ENCODE results near the gene EMX1. TPM values are rescaled to one million over a fixed set of nuclear protein-coding genes. Genes with fewer than 3 reads are reported as not detected.

EMX1 gene
- total and polyA plus RNA-seq, 4 experiments from 2014 or later: not detected

GRCh38 chr2:72956050-72956395 is 38.7 kb downstream of the EMX1 start:
- no peaks in the 10 kb centered on the region for H3K9me3 Mint-ChIP-seq
- H3K4me3 Mint-ChIP-seq: no peak overlapping the region
- no peak for DNase-seq
- ChIA-PET CTCF (ENCODE audit: partially characterized antibody) (interaction anchor here (1.5 kb wide), 1 partner anchor 38 kb away, joined by 3 read pairs; no protein-coding TSS in a partner anchor), POLR2A (ENCODE audit: partially characterized antibody) (no interaction called here)
- H3K27me3 Mint-ChIP-seq: no peaks in the 10 kb centered on the region
- H3K36me3 Mint-ChIP-seq: no peaks in the 10 kb centered on the region
- Histone ChIP-seq H3K36me3 (ENCODE audit: insufficient read depth, low read length) (no peaks in the 10 kb centered on the region), H3K4me1 (ENCODE audit: insufficient read depth, low read length) (peaks cover 17% of the 10 kb centered on the region), H3K4me3 (ENCODE audit: low read length in 2 of 2) (no peak overlapping the region), H3K27ac (ENCODE audit: low read depth, low read length) (no peak overlapping the region), H3K27me3 (ENCODE audit: insufficient read depth, low read length) (no peaks in the 10 kb centered on the region), H3K9me3 (ENCODE audit: control insufficient read depth in 1 of 2, low read length in 2 of 2) (no peaks in the 10 kb centered on the region)
- intact Hi-C loops (cut with micrococcal nuclease): no loop called here
- H3K27ac Mint-ChIP-seq: peak overlapping the region in 2 of 7 donors; percentile 16 to 35
- peaks cover 11 to 31% (median 20%) of the 10 kb centered on the region in 4 donors for H3K4me1 Mint-ChIP-seq

- Mint-ChIP-seq H3K36me3 (no peaks in the 10 kb centered on the region), H3K4me3 (peak overlapping the region in 1 of 8 donors; percentile 63), H3K4me1 (peaks cover 11 to 31% (median 20%) of the 10 kb centered on the region in 4 donors), H3K27ac (peak overlapping the region in 2 of 7 donors; percentile 24 to 48), H3K9me3 (no peaks in the 10 kb centered on the region), H3K27me3 (no peaks in the 10 kb centered on the region)
- Histone ChIP-seq H3K36me3 (ENCODE audit: insufficient read depth, low read length) (no peaks in the 10 kb centered on the region), H3K27ac (ENCODE audit: low read depth, low read length) (no peak overlapping the region), H3K4me3 (ENCODE audit: low read length in 2 of 2) (no peak overlapping the region), H3K9me3 (ENCODE audit: control insufficient read depth in 1 of 2, low read length in 2 of 2) (no peaks in the 10 kb centered on the region), H3K27me3 (ENCODE audit: insufficient read depth, low read length) (no peaks in the 10 kb centered on the region), H3K4me1 (ENCODE audit: insufficient read depth, low read length) (peaks cover 17% of the 10 kb centered on the region)
- no peak for DNase-seq
- intact Hi-C loops (cut with micrococcal nuclease): no loop called here
- ChIA-PET CTCF (ENCODE audit: partially characterized antibody) (interaction anchor here (1.5 kb wide), 2 partner anchors 17 to 37 kb away, joined by 3 read pairs; no protein-coding TSS in a partner anchor), POLR2A (ENCODE audit: partially characterized antibody) (no interaction called here)
Observed at GRCh38 chr2:72956936-72957335, 39.6 kb downstream of the EMX1 start.

- Mint-ChIP-seq H3K4me1 (peaks cover 6 to 23% (median 13%) of the 10 kb centered on the region in 4 donors), H3K27me3 (no peaks in the 10 kb centered on the region), H3K36me3 (no peaks in the 10 kb centered on the region), H3K27ac (no peak overlapping the region), H3K4me3 (no peak overlapping the region), H3K9me3 (no peaks in the 10 kb centered on the region)
- intact Hi-C loops (cut with micrococcal nuclease): no loop called here
- Histone ChIP-seq H3K27ac (ENCODE audit: low read depth, low read length) (no peak overlapping the region), H3K4me1 (ENCODE audit: insufficient read depth, low read length) (peaks cover 12% of the 10 kb centered on the region), H3K9me3 (ENCODE audit: control insufficient read depth in 1 of 2, low read length in 2 of 2) (no peaks in the 10 kb centered on the region), H3K4me3 (ENCODE audit: low read length in 2 of 2) (no peak overlapping the region), H3K36me3 (ENCODE audit: insufficient read depth, low read length) (no peaks in the 10 kb centered on the region), H3K27me3 (ENCODE audit: insufficient read depth, low read length) (no peaks in the 10 kb centered on the region)
- no peak for DNase-seq
- POLR2A ChIA-PET (ENCODE audit: partially characterized antibody): no interaction called here
- CTCF ChIA-PET (ENCODE audit: partially characterized antibody): no interaction called here
Observed at GRCh38 chr2:72958542-72959385, 41.4 kb downstream of the EMX1 start.

- peaks cover 4% of the 10 kb centered on the region for H3K4me1 ChIP-seq (ENCODE audit: insufficient read depth, low read length)
- no peak for DNase-seq
- Mint-ChIP-seq H3K4me1 (peaks cover 2 to 15% (median 6%) of the 10 kb centered on the region in 4 donors), H3K27me3 (no peaks in the 10 kb centered on the region), H3K27ac (peak overlapping the region in 1 of 7 donors; percentile 25), H3K9me3 (no peaks in the 10 kb centered on the region), H3K36me3 (no peaks in the 10 kb centered on the region), H3K4me3 (no peak overlapping the region)
- POLR2A ChIA-PET (ENCODE audit: partially characterized antibody): no interaction called here
- no peaks in the 10 kb centered on the region for H3K27me3 ChIP-seq (ENCODE audit: insufficient read depth, low read length)
- intact Hi-C loops (cut with micrococcal nuclease): no loop called here
- H3K4me3 ChIP-seq (ENCODE audit: low read length in 2 of 2): no peak overlapping the region
- H3K27ac ChIP-seq (ENCODE audit: low read depth, low read length): no peak overlapping the region
- no peaks in the 10 kb centered on the region for H3K9me3 ChIP-seq (ENCODE audit: control insufficient read depth in 1 of 2, low read length in 2 of 2)
- no peaks in the 10 kb centered on the region for H3K36me3 ChIP-seq (ENCODE audit: insufficient read depth, low read length)
- CTCF ChIA-PET (ENCODE audit: partially characterized antibody): interaction anchor here (1.3 kb wide), 1 partner anchor 28 kb away, joined by 3 read pairs; no protein-coding TSS in a partner anchor
Observed at GRCh38 chr2:72959554-72959953, 42.2 kb downstream of the EMX1 start.

GRCh38 chr2:72959995-72960981 is 43.0 kb downstream of the EMX1 start:
- H3K36me3 Mint-ChIP-seq: no peaks in the 10 kb centered on the region
- ChIA-PET POLR2A (ENCODE audit: partially characterized antibody) (no interaction called here), CTCF (ENCODE audit: partially characterized antibody) (interaction anchor here (1.3 kb wide), 1 partner anchor 28 kb away, joined by 3 read pairs; no protein-coding TSS in a partner anchor)
- intact Hi-C loops (cut with micrococcal nuclease): no loop called here
- no peaks in the 10 kb centered on the region for H3K36me3 ChIP-seq (ENCODE audit: insufficient read depth, low read length)
- H3K4me3 ChIP-seq (ENCODE audit: low read length in 2 of 2): no peak overlapping the region
- H3K27ac ChIP-seq (ENCODE audit: low read depth, low read length): no peak overlapping the region
- no peaks in the 10 kb centered on the region for H3K27me3 Mint-ChIP-seq
- peaks cover under 1 to 9% (median 2%) of the 10 kb centered on the region in 4 donors for H3K4me1 Mint-ChIP-seq
- H3K4me1 ChIP-seq (ENCODE audit: insufficient read depth, low read length): no peaks in the 10 kb centered on the region
- no peaks in the 10 kb centered on the region for H3K9me3 Mint-ChIP-seq
- DNase-seq: peak in 1 of 5 donors; percentile 9
- no peaks in the 10 kb centered on the region for H3K27me3 ChIP-seq (ENCODE audit: insufficient read depth, low read length)
- no peaks in the 10 kb centered on the region for H3K9me3 ChIP-seq (ENCODE audit: control insufficient read depth in 1 of 2, low read length in 2 of 2)
- H3K4me3 Mint-ChIP-seq: no peak overlapping the region
- H3K27ac Mint-ChIP-seq: no peak overlapping the region

- peaks cover 0 to 7% (median 0%) of the 10 kb centered on the region in 4 donors for H3K4me1 Mint-ChIP-seq
- H3K36me3 Mint-ChIP-seq: no peaks in the 10 kb centered on the region
- H3K27ac ChIP-seq (ENCODE audit: low read depth, low read length): no peak overlapping the region
- ChIA-PET POLR2A (ENCODE audit: partially characterized antibody) (no interaction called here), CTCF (ENCODE audit: partially characterized antibody) (interaction anchor here (1.3 kb wide), 1 partner anchor 27 kb away, joined by 3 read pairs; no protein-coding TSS in a partner anchor)
- intact Hi-C loops (cut with micrococcal nuclease): no loop called here
- H3K9me3 ChIP-seq (ENCODE audit: control insufficient read depth in 1 of 2, low read length in 2 of 2): no peaks in the 10 kb centered on the region
- no peak overlapping the region for H3K4me3 Mint-ChIP-seq
- no peak for DNase-seq
- H3K4me1 ChIP-seq (ENCODE audit: insufficient read depth, low read length): no peaks in the 10 kb centered on the region
- no peaks in the 10 kb centered on the region for H3K9me3 Mint-ChIP-seq
- no peak overlapping the region for H3K27ac Mint-ChIP-seq
- H3K27me3 ChIP-seq (ENCODE audit: insufficient read depth, low read length): no peaks in the 10 kb centered on the region
- no peaks in the 10 kb centered on the region for H3K27me3 Mint-ChIP-seq
- H3K4me3 ChIP-seq (ENCODE audit: low read length in 2 of 2): no peak overlapping the region
- H3K36me3 ChIP-seq (ENCODE audit: insufficient read depth, low read length): no peaks in the 10 kb centered on the region
Observed at GRCh38 chr2:72961036-72961720, 43.9 kb downstream of the EMX1 start.
